GM12878 (cell line): ENCODE measurements around the gene CACNA1A. TPM values are rescaled to one million over a fixed set of nuclear protein-coding genes. Genes with fewer than 3 reads are reported as not detected.

Source experiments
- ATAC-seq: fragments of 200-7000 bp; cut with Tn5 transposase; 3 replicates; pipeline ENCODE4 v1.9.1; 2020; ENCODE audit warnings: mild to moderate bottlenecking, moderate library complexity
- BruUV-seq: library from RNA; stranded (reverse); fragments of 400-500 nt; replicated peaks from 2 replicates; lab custom pipeline; 2021; lab: Mats Ljungman, UMichigan
- CTCF ChIA-PET: fragments of 300-600 bp; sonication (Branson Sonifier 250); formaldehyde crosslinking; extraction: SDS; loops from one replicate; lab custom pipeline; 2021; ENCODE audit warnings: inconsistent platforms; lab: Yijun Ruan, JAX
- POLR2A ChIA-PET: fragments of 350-600 bp; formaldehyde crosslinking; extraction: SDS; loops from one replicate; lab custom pipeline; 2021; ENCODE audit warnings: inconsistent platforms; lab: Charles Lee
- RAD21 ChIA-PET: fragments of 300-600 bp; sonication (Branson Sonifier 250); formaldehyde crosslinking; loops from one replicate; lab custom pipeline; 2023; ENCODE audit warnings: antibody characterized with exemption; ENCODE audit not compliant: unreplicated experiment; lab: Charles Lee
- SMC1A ChIA-PET: fragments of 300-600 bp; sonication (Branson Sonifier 250); formaldehyde crosslinking; loops from one replicate; lab custom pipeline; 2023; ENCODE audit not compliant: unreplicated experiment, uncharacterized antibody; lab: Charles Lee
- DNase-seq: peaks from one replicate; pipeline ENCODE4 v3.0.0-alpha.2; 2011; ENCODE audit warnings: low read depth, low spot score
- FAIRE-seq: peaks from 3 replicates; lab custom pipeline; 2011; peaks lifted over from hg19 to GRCh38; lab: Jason Lieb, UNC
- H2AFZ ChIP-seq: 2 replicates; pipeline ENCODE4 v1.6.0; 2011; ENCODE audit warnings: low read depth, low read length, control low read depth; ENCODE audit not compliant: control insufficient read depth
- H3K27ac ChIP-seq: 2 replicates; pipeline ENCODE4 v1.5.1; 2011; ENCODE audit warnings: control low read depth; ENCODE audit not compliant: control insufficient read depth, insufficient read depth
- H3K27me3 ChIP-seq, 2 experiments: replicated peaks in 1 of 2; 2 replicates each; pipeline versions ENCODE4 v1.6.0 to v1.6.1; 2011; ENCODE audit warnings: low read length in 1 of 2; ENCODE audit not compliant: control insufficient read depth in 2 of 2, insufficient read depth in 2 of 2
- H3K36me3 ChIP-seq, 2 experiments: 2 replicates each; pipeline ENCODE4 v1.5.1; 2011; ENCODE audit warnings: low read length in 1 of 2; ENCODE audit not compliant: control insufficient read depth in 2 of 2, insufficient read depth in 2 of 2
- H3K4me1 ChIP-seq: 2 replicates; pipeline ENCODE4 v1.6.1; 2011; ENCODE audit warnings: mild to moderate bottlenecking, low read length, moderate library complexity, mixed read lengths; ENCODE audit not compliant: control insufficient read depth, insufficient read depth
- H3K4me2 ChIP-seq: 2 replicates; pipeline ENCODE4 v1.6.0; 2011; ENCODE audit warnings: control low read depth; ENCODE audit not compliant: control insufficient read depth, insufficient read depth
- H3K4me3 ChIP-seq: fragments of 200-600 bp; sonication (generic); 2 replicates; pipeline ENCODE4 v1.5.1; 2016
- H3K79me2 ChIP-seq: 2 replicates; pipeline ENCODE4 v1.6.0; 2011; ENCODE audit warnings: low read length; ENCODE audit not compliant: control insufficient read depth, insufficient read depth
- H3K9ac ChIP-seq: 2 replicates; pipeline ENCODE4 v1.8.0; 2011; ENCODE audit warnings: low read length, control low read depth, mixed read lengths; ENCODE audit not compliant: control insufficient read depth, insufficient read depth
- H3K9me3 ChIP-seq: replicated peaks from 3 replicates; pipeline ENCODE4 v1.5.1; 2011; ENCODE audit warnings: mild to moderate bottlenecking, low read length; ENCODE audit not compliant: control insufficient read depth, insufficient read depth
- H4K20me1 ChIP-seq: 2 replicates; pipeline ENCODE4 v1.6.0; 2011; ENCODE audit not compliant: control insufficient read depth, insufficient read depth
- ASH2L ChIP-seq: fragments of 300-600, 200-600 bp; sonication (generic); IDR thresholded peaks from 2 replicates; pipeline ENCODE4 v1.6.1; 2017; ENCODE audit warnings: low read depth, mild to moderate bottlenecking, borderline replicate concordance
- E2F8 ChIP-seq: fragments of 450-650 bp; IDR thresholded peaks from 2 replicates; pipeline ENCODE4 v1.6.1; 2018; ENCODE audit warnings: mild to moderate bottlenecking, low read depth, moderate library complexity; ENCODE audit not compliant: partially characterized antibody
- ESRRA ChIP-seq: IDR thresholded peaks from 2 replicates; pipeline ENCODE4 v1.6.1; 2012; ENCODE audit warnings: mild to moderate bottlenecking, low read length, improper control_type of control experiment
- FOS ChIP-seq: IDR thresholded peaks from 3 replicates; pipeline ENCODE4 v1.6.1; 2011; ENCODE audit warnings: borderline replicate concordance; ENCODE audit not compliant: insufficient read length; ENCODE audit errors: extremely low read depth
- MYB ChIP-seq: fragments of 150-350 bp; IDR thresholded peaks from 2 replicates; pipeline ENCODE4 v1.6.1; 2014; ENCODE audit warnings: mild to moderate bottlenecking, low read depth, low read length, borderline replicate concordance
- NFXL1 ChIP-seq: fragments of 450-650 bp; IDR thresholded peaks from 2 replicates; pipeline ENCODE4 v1.6.1; 2017; ENCODE audit warnings: antibody characterized with exemption, mild to moderate bottlenecking, borderline replicate concordance
- PAX5 ChIP-seq: IDR thresholded peaks from 2 replicates; pipeline ENCODE4 v1.6.1; 2011; ENCODE audit warnings: low read depth, low read length, borderline replicate concordance
- POU2F2 ChIP-seq: IDR thresholded peaks from 3 replicates; pipeline ENCODE4 v1.6.1; 2011; ENCODE audit warnings: low read depth, mild to moderate bottlenecking, low read length, borderline replicate concordance
- SIN3A ChIP-seq: IDR thresholded peaks from 2 replicates; pipeline ENCODE4 v1.6.1; 2012; ENCODE audit warnings: low read depth, low read length, improper control_type of control experiment
- SIX5 ChIP-seq: IDR thresholded peaks from 2 replicates; pipeline ENCODE4 v1.6.1; 2011; ENCODE audit warnings: mild to moderate bottlenecking, low read depth, low read length, moderate library complexity; ENCODE audit not compliant: severe bottlenecking
- SMC3 ChIP-seq: IDR thresholded peaks from 2 replicates; pipeline ENCODE4 v1.6.1; 2011; ENCODE audit warnings: low read length, improper control_type of control experiment, borderline replicate concordance
- SPI1 ChIP-seq: IDR thresholded peaks from 2 replicates; pipeline ENCODE4 v1.6.1; 2011; ENCODE audit warnings: low read depth, mild to moderate bottlenecking, low read length, moderate library complexity, borderline replicate concordance; ENCODE audit not compliant: insufficient read depth
- STAT1 ChIP-seq: fragments of 450-650 bp; conservative IDR thresholded peaks from 2 replicates; pipeline ENCODE4 v1.6.1; 2014; ENCODE audit warnings: antibody characterized with exemption, mild to moderate bottlenecking
- STAT3 ChIP-seq: IDR thresholded peaks from 2 replicates; pipeline ENCODE4 v1.6.1; 2011; ENCODE audit warnings: low read depth, low read length, improper control_type of control experiment
- TBL1XR1 ChIP-seq: IDR thresholded peaks from 2 replicates; pipeline ENCODE4 v1.6.1; 2012; ENCODE audit warnings: low read depth, low read length, improper control_type of control experiment
- ZBED1 ChIP-seq: IDR thresholded peaks from 2 replicates; pipeline ENCODE4 v1.6.1; 2016; ENCODE audit warnings: borderline replicate concordance
- ZBTB33 ChIP-seq: fragments of 450-650 bp; IDR thresholded peaks from 2 replicates; pipeline ENCODE4 v1.6.1; 2017; ENCODE audit warnings: mild to moderate bottlenecking
- ZNF622 ChIP-seq: fragments of 450-650 bp; IDR thresholded peaks from 2 replicates; pipeline ENCODE4 v1.6.1; 2017; ENCODE audit warnings: mild to moderate bottlenecking, inconsistent platforms
- WGBS: methylation state at CpG from one replicate; pipeline ENCODE4 v1.1.6; 2016; ENCODE audit warnings: low lambda C conversion rate; ENCODE audit not compliant: insufficient replicate concordance, insufficient coverage; ENCODE audit errors: missing lambda C conversion rate; 5-methylcytosine and 5-hydroxymethylcytosine counted together
- in situ Hi-C: fragments of 300-500 bp; cut with MboI; formaldehyde crosslinking; loops from 9 replicates; pipeline ENCODE4 v1.14.3; 2018; ENCODE audit warnings: mixed read lengths
- intact Hi-C: fragments of 100-400 bp; cut with micrococcal nuclease; formaldehyde crosslinking; loops from one replicate; pipeline ENCODE4 v1.14.2; 2022; ENCODE audit not compliant: unreplicated experiment
- polyA plus RNA-seq, 11 experiments: library from polyadenylated mRNA; depleted of rRNA in 4 of 11; unstranded in 6 of 11; stranded (reverse) in 5 of 11; fragments of >200 nt; fragmentation: Nextera tagmentation in 4 of 11; fragmentation: Illumina TruSeq in 1 of 11; extraction: Ambion mirVana in 4 of 11; extraction: Trizol in 1 of 11; gene quantifications; 1 replicate in 1 of 11; 2 replicates in 10 of 11; pipeline versions ENCODE4 v1.2.1 to v1.2.3, GENCODE V29; 2011 to 2016; ENCODE audit warnings: inconsistent platforms in 2 of 11, missing spikeins in 2 of 11, low read depth in 1 of 11
- total RNA-seq, 4 experiments: library from RNA; depleted of rRNA in 3 of 4; stranded (reverse); fragments of >200 nt in 3 of 4; fragmentation: Illumina TruSeq in 1 of 4; extraction: Trizol in 1 of 4; gene quantifications; 2 replicates each; pipeline versions ENCODE4 v1.2.1 to v1.2.3, GENCODE V29; 2013 to 2021

Gene CACNA1A
- total and polyA plus RNA-seq, 10 of the 15 experiments (the other 5 are each of a cell fraction or from before 2014, with no cell fraction given) = 1.1 to 4.4 (median 2.5) TPM

GRCh38 chr19:13373599-13373998 lies 132.7 kb downstream of the CACNA1A start:
- no peaks in the 10 kb centered on the region for H3K36me3 ChIP-seq
- no peaks in the 10 kb centered on the region for H4K20me1 ChIP-seq
- FAIRE-seq = no peak
- H3K4me1 ChIP-seq = no peaks in the 10 kb centered on the region
- no peaks in the 10 kb centered on the region for H3K27me3 ChIP-seq
- no peak overlapping the region for H3K9ac ChIP-seq
- H3K9me3 ChIP-seq = no peaks in the 10 kb centered on the region
- H3K4me2 ChIP-seq = no peak overlapping the region
- POLR2A ChIA-PET = no interaction called here
- RAD21 ChIA-PET = no interaction called here
- no peak overlapping the region for H3K27ac ChIP-seq
- intact Hi-C loops (no loop called here), in situ Hi-C loops (no loop called here)
- ATAC-seq = no peak
- no peaks in the 10 kb centered on the region for H3K79me2 ChIP-seq
- BruUV-seq = no TSS peak
- SMC1A ChIA-PET = no interaction called here
- 5% methylated on average over 3 of the region's 3 CpGs for WGBS
- DNase-seq = no peak
- no peak overlapping the region for H2AFZ ChIP-seq
- TF ChIP-seq SIX5 (no peak), SPI1 (no peak), POU2F2 (no peak), STAT3 (no peak), PAX5 (no peak), SMC3 (no peak), MYB (no peak), ZNF622 (no peak), TBL1XR1 (no peak), ZBTB33 (no peak), STAT1 (no peak), NFXL1 (no peak), FOS (no peak), SIN3A (no peak), ZBED1 (no peak), E2F8 (no peak), ESRRA (no peak), ASH2L (no peak)
- no peak overlapping the region for H3K4me3 ChIP-seq
- CTCF ChIA-PET = no interaction called here
